Measurements from ENCODE around the gene EPHA4.

Gene EPHA4

DNA sequence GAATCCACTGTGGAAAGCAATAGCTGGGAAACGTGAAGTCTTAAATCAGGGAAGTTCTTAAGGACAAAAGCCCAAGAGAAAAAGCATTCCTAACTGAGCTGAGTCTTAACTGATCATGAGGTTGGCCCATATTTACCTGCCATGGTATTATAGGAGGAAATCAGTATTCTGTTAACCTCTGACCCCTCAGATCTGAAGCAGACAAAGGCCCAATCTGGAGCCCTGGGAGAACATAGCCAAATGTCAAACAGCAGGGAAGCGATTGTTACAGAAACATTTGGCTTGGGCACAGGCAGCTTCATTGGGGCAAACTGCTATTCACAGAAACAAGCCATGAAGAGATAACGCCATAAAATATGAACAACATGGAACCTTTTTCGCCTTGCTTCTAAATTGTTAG lies 18.8 kb downstream of the EPHA4 start:
- in situ Hi-C loops (cut with MboI; ENCODE audit: low pct_unique_long_range_greater_than_20kb, low sequenced_read_pairs): loop anchor here (25.0 kb wide), 1 partner anchor 866 kb away; no protein-coding TSS in a partner anchor
- no peak for DNase-seq

DNA sequence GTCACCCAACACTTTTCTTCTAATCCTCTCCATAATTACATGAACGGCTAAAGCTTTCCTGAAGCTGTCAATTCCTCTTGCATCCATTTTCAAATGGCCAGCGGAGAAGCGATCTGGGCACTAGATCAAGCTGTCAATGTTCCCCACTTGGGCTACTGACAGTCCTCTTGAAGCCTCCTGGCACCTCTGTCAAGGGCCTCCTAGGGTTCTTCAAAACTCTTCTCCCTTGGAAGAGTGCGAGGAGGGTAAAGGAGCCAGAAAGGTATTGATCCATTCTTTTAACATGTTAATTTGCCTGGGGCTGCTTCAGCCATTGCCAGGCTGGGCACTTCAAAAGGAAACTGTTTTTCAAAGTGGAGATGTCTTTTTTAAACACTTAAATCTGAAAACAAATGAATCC lies 19.8 kb downstream of the EPHA4 start:
- DNase-seq: no peak
- in situ Hi-C loops (cut with MboI; ENCODE audit: low pct_unique_long_range_greater_than_20kb, low sequenced_read_pairs): loop anchor here (25.0 kb wide), 1 partner anchor 865 kb away; no protein-coding TSS in a partner anchor

- in situ Hi-C loops (cut with MboI; ENCODE audit: low pct_unique_long_range_greater_than_20kb, low sequenced_read_pairs): loop anchor here (25.0 kb wide), 1 partner anchor 865 kb away; no protein-coding TSS in a partner anchor
- DNase-seq: no peak
Measured at GRCh38 chr2:221551864-221552263, 20.2 kb downstream of the EPHA4 start.

GRCh38 chr2:221549143-221549542 lies 23.0 kb downstream of the EPHA4 start:
- DNase-seq: no peak
- in situ Hi-C loops (cut with MboI; ENCODE audit: low pct_unique_long_range_greater_than_20kb, low sequenced_read_pairs): no loop called here

GRCh38 chr2:221546505-221547225 lies 25.4 kb downstream of the EPHA4 start:
- in situ Hi-C loops (cut with MboI; ENCODE audit: low pct_unique_long_range_greater_than_20kb, low sequenced_read_pairs): no loop called here
- DNase-seq: no peak

DNA sequence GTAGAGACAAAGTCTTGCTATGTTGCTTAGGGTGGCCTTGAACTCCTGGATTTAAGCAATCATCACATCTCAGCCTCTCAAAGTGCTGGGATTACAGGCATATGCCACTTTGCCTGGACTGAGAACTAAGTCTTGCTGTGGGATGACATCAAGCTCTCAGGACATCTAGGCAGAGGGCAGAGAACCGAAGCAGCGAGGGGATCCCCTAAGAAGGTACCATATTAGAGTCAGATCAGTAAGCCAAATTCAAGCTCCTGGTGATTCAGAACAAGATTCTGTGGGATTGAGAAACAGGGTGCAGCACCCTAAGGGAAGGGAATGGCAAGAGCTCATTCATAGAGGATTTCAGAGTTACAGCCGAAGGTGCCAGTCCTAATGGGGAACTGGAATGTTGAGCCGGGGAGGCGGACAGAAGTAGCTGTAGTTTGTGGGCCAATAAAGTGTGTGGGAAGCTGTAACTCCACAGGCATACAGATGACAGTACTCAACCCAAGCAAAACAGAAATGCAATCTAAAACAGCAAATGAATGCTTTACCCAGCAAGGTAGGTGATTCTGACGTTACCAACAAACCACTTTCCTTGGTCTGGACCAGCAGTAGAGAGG lies 30.9 kb downstream of the EPHA4 start:
- in situ Hi-C loops (cut with MboI; ENCODE audit: low pct_unique_long_range_greater_than_20kb, low sequenced_read_pairs): no loop called here
- no peak for DNase-seq

DNA sequence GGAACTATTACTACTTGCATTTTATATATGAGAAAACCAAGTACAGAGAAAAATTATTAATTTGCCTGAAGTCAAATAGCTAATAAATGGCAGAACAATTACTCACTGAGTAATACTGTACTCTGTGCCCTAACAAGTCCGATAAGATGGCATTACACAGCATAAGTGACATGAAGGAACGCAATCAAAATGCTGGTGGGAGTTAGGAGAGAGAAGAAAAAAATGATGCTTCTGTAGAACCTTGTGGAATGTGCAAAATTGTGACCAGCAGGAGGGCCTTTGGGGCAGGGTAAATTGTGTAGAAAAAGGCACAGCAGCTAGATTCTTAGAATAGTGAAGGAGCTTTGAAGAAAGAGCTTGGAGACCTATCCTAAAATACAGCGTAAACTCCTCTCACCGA lies 32.9 kb downstream of the EPHA4 start:
- no peak for DNase-seq
- in situ Hi-C loops (cut with MboI; ENCODE audit: low pct_unique_long_range_greater_than_20kb, low sequenced_read_pairs): no loop called here

- in situ Hi-C loops (cut with MboI; ENCODE audit: low pct_unique_long_range_greater_than_20kb, low sequenced_read_pairs): no loop called here
- no peak for DNase-seq
Measured at GRCh38 chr2:221535824-221536223, 36.3 kb downstream of the EPHA4 start.

GRCh38 chr2:221533299-221533698 lies 38.8 kb downstream of the EPHA4 start:
- DNase-seq: no peak
- in situ Hi-C loops (cut with MboI; ENCODE audit: low pct_unique_long_range_greater_than_20kb, low sequenced_read_pairs): no loop called here

DNA sequence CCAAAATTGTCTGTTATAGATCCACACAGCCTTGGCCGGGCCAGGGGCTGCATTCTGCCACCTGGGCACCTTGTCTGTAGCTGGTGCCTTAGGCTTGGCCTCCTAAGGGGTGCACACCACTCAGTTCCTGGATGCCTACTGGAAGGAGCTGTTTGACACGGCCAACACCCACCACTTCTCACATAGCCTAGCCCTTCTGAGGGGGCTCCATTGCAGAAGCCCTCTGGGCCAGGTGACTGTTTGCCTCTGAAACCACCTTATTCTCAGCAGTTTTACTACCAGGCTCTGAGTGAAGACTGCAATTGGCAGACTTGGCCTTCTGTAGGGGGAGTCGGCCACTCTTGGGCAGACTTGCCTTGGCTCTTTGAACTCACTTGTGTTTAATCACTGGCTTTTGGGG lies 39.5 kb downstream of the EPHA4 start:
- in situ Hi-C loops (cut with MboI; ENCODE audit: low pct_unique_long_range_greater_than_20kb, low sequenced_read_pairs): no loop called here
- DNase-seq: no peak

- no peak for DNase-seq
- in situ Hi-C loops (cut with MboI; ENCODE audit: low pct_unique_long_range_greater_than_20kb, low sequenced_read_pairs): no loop called here
Measured at GRCh38 chr2:221530653-221531037, 41.5 kb downstream of the EPHA4 start.

DNA sequence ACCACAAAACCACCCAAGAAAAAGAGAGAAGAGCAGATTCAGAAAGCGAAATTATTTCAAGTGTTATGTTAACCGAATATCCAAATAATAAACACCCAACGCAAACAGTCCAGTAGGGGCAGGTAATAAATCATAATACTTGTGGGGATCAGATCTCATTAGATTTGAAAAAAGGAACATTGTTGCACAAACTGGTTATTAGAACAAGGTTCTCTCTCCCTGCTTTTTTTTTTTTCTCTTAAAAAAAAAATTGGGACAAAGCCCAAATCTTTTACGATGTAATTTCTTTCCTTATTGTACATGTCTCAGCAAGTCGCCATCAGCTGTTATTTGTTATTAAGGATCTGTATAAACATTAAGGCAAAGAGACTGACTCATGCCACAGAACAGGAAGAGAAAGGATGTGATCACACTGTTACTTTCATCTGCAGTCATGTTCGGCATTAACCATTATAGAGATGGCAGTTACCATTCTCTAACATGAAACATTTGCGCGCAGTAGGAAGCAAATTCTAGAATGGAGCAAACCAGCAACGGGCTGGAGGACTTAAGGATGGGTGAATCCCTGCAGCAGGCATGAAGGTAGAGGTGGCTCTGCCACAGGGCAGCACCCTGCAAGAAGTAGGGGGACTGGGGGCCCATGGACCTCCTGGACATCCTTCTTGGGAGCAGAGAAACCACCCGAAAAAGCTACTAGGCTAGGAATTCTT lies 42.0 kb downstream of the EPHA4 start:
- no peak for DNase-seq
- in situ Hi-C loops (cut with MboI; ENCODE audit: low pct_unique_long_range_greater_than_20kb, low sequenced_read_pairs): no loop called here

- no peak for DNase-seq
- in situ Hi-C loops (cut with MboI; ENCODE audit: low pct_unique_long_range_greater_than_20kb, low sequenced_read_pairs): no loop called here
Measured at GRCh38 chr2:221529177-221529942, 42.7 kb downstream of the EPHA4 start.

DNA sequence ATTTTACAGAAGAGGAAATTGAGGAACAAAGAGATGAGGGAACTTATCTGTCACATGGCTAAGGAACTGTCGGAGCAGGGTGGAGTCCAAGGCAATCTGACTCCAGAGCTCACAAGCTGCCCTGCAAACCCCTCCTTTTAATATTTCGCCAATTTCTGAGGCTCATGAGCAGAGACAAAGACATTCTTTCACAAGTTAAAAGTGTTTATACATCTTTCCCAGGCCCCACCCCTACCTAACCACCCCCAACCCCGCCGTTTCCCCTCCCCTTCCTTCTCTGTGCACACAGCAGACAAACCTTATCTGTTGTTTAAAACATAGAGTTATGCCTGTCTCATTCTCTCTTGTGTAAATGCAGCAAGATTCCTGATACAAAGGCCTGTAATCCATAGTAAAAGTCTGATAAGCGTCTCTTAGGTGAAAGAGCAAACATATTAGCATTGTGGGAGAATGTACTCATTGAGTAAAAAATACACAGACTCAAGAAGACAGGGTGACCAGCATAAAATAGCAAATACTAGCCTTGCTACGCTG lies 44.3 kb downstream of the EPHA4 start:
- in situ Hi-C loops (cut with MboI; ENCODE audit: low pct_unique_long_range_greater_than_20kb, low sequenced_read_pairs): no loop called here
- DNase-seq: no peak

GRCh38 chr2:221524158-221524557 lies 47.9 kb downstream of the EPHA4 start:
- no peak for DNase-seq
- in situ Hi-C loops (cut with MboI; ENCODE audit: low pct_unique_long_range_greater_than_20kb, low sequenced_read_pairs): no loop called here

GRCh38 chr2:221521233-221521845 lies 50.8 kb downstream of the EPHA4 start:
- in situ Hi-C loops (cut with MboI; ENCODE audit: low pct_unique_long_range_greater_than_20kb, low sequenced_read_pairs): no loop called here
- no peak for DNase-seq

DNA sequence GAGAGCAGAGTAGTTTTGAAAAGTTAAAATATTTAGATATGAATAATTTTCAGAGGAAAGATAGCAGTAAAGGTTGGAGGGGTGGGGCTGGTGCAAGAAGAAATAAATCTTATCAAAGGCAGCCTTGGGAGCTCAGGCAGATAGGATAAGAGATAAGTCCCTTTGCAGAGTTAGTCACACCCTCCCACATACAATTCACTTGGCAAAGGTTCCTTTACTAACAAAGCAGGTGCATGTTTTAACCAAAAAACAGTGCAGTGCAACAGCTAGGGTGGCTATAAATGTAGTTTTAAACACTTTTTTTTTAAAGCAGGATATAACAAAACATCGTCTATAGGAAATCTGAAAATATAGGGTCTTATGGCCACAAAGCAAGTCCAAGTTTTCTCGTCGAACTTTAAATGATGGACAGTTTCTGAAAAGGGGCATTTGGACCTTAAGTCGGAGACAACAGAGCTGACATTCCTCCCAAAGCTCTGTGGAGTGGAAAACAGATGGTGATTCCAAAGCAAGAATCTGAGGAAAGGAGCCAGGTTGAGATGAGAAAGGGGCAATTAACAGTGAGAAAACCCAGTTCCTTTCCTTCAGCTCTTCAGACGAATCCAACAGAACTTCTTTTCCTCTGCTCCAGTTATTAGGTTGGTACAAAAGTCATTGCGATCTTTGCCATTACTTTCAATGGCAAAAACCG lies 53.0 kb downstream of the EPHA4 start:
- DNase-seq: no peak
- in situ Hi-C loops (cut with MboI; ENCODE audit: low pct_unique_long_range_greater_than_20kb, low sequenced_read_pairs): no loop called here

DNA sequence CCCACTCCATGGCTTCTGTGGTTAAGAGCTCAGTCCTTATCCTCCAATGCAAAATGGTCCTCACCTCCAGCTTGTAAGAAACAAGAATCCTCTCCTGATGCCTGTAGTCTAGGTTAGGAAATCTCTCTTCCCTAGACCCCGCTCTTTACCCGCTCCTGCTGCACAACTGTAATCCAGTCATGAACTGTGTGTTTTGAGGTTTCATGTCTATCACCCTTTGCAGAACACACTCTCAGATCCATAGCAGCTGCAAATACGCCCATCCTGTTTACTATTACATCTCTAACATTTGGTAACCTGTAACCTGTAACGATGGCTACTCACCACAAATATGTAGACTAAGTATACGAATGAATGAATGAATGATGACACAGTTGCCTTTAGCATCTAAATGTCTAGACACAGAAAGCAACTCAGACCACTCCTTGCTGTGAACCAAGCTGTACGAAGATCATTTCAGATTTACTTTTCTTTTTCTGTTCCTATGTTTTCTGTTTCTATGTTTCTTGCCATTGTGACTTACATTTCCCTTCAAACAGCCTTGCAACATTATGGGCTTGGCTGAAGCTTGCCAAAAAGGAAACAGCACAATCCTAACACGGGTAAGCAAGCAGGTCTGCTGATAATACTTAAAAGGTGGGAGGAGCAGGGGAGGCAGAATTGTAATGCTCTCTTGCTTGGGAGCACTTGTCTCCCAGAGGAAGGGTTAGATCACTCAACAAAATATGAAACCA lies 53.7 kb downstream of the EPHA4 start:
- in situ Hi-C loops (cut with MboI; ENCODE audit: low pct_unique_long_range_greater_than_20kb, low sequenced_read_pairs): no loop called here
- no peak for DNase-seq

All from KBM-7 (cell line).